Adipocyte (in vitro differentiated cells): ENCODE measurements around the gene PIK3CD.
A peak's percentile ranks its signal among the peaks of the same experiment; 100 is the strongest.
"Not testable (repeated sequence)": the region's sequence is repeated elsewhere in the genome, so short reads cannot be mapped to it uniquely, and the experiment has no call there.

Source experiments
- DNase-seq: peaks from one replicate; pipeline ENCODE4 v3.0.0-alpha.2; 2015; ENCODE audit warnings: low read depth
- H3K27me3 ChIP-seq: replicated peaks from 2 replicates; pipeline ENCODE4 v1.7.0; 2013; ENCODE audit warnings: mild to moderate bottlenecking, low read length, moderate library complexity; ENCODE audit not compliant: control insufficient read depth, insufficient read depth
- H3K36me3 ChIP-seq: 2 replicates; pipeline ENCODE4 v1.7.0; 2013; ENCODE audit warnings: low read length, mild to moderate bottlenecking, moderate library complexity; ENCODE audit not compliant: control insufficient read depth, insufficient read depth, severe bottlenecking
- H3K4me1 ChIP-seq: 2 replicates; pipeline ENCODE4 v1.7.0; 2013; ENCODE audit warnings: mild to moderate bottlenecking, low read length, moderate library complexity; ENCODE audit not compliant: control insufficient read depth, insufficient read depth
- H3K4me3 ChIP-seq: 2 replicates; pipeline ENCODE4 v1.7.0; 2013; ENCODE audit warnings: mild to moderate bottlenecking, low read length, moderate library complexity
- H3K9ac ChIP-seq: 2 replicates; pipeline ENCODE4 v1.7.0; 2013; ENCODE audit warnings: mild to moderate bottlenecking, low read length, moderate library complexity
- H3K9me3 ChIP-seq: 2 replicates; pipeline ENCODE4 v1.7.0; 2013; ENCODE audit warnings: mild to moderate bottlenecking, low read length, moderate library complexity; ENCODE audit not compliant: control insufficient read depth

The PIK3CD gene

DNA sequence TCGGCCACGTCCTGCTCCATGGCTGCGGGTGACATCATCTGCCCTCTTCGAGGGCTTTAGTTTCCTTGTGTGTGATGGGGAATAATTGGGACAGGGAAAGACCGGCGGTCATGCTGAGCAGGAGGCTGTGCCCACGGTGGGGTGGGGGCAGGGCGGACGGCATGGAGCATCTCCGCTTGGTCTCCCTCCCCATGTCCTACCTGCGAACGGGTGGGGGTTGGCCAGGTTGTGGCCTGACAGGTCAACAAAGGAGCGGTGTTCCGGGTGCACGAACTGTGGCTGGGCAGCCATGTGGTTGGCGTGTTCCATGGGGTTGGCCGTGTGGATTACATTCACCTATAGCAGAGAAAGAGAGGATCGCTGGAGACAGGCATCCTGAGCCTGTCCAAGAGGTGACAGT is 80.0 kb downstream of the PIK3CD start:
- Histone ChIP-seq H3K4me1 (no peaks in the 10 kb centered on the region), H3K36me3 (peaks cover 68% of the 10 kb centered on the region), H3K9me3 (no peaks in the 10 kb centered on the region), H3K27me3 (no peaks in the 10 kb centered on the region), H3K4me3 (no peak overlapping the region), H3K9ac (no peak overlapping the region)
- no peak for DNase-seq

DNA sequence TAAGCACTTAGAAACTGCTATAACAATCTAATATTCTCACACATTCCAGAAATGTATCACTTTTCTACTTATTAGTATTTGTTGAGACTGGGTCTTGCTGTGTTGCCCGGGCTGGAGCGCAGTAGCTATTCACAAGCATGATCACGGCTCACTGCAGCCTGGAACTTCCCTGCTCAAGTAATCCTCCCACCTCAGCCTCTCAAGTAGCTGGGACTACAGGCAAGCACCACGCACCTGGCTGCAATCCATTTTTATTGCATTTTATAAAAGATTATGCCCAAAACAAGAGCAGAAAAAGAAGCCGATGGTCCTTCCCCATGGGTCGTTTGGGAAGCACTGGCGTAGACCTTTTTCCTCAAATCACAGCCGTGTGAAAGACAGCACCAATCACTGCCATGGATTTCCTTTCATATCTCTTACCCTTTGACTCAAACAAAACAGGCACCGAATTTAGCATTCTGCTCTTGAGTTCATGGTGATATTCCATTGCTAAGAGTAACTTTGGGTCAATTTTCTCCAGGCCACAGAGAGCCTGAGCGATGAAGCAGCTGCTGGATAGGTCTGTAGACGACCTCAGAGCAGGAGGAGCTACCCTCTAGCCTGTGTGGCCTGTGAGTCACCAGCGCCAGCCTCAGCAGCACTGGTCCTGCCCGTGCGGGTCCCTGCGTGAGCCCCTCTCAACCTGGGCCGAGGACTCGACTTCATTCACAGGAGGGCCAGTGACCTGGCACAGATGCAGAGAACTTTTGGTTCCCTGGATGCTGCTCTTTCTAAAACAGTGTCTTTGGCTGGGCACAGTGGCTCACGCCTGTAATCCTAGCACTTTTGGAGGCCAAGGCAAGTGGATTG is 80.8 kb downstream of the PIK3CD start:
- Histone ChIP-seq H3K36me3 (peaks cover 68% of the 10 kb centered on the region), H3K4me3 (no peak overlapping the region), H3K9ac (no peak overlapping the region), H3K4me1 (no peaks in the 10 kb centered on the region), H3K9me3 (no peaks in the 10 kb centered on the region), H3K27me3 (no peaks in the 10 kb centered on the region)
- DNase-seq = no peak

DNA sequence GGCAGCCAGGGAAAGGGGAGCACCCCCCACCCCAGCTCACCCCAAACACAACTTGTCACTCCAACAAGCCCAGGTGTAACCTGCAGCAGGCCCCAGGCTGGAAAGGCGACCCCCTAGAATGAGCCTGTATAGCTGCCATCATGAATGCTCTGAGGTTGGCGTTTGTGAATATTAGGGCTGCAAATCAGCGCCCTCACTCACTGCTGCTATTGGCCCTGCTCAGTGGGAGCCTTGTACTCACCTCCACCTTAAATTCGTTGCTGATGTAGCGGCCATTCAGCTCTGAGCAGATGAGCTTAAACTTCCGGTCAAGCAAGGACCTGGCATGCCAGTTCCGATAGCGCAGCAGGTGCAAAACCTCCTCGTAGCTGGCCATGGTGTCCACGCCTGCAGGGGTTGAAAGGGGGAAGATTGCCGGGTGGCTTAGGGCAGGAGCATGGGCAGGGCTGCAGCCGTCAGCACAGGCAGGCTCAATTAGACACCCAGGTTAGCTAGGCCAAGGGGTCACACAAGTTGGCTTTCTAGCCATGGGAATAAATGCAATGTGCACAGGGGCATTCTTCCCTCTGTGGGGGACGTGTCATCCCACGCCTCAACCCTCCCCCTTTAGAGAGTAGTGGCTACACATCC is 81.7 kb downstream of the PIK3CD start:
- Histone ChIP-seq H3K27me3 (no peaks in the 10 kb centered on the region), H3K9me3 (no peaks in the 10 kb centered on the region), H3K36me3 (peaks cover 65% of the 10 kb centered on the region), H3K4me1 (no peaks in the 10 kb centered on the region), H3K4me3 (no peak overlapping the region), H3K9ac (no peak overlapping the region)
- DNase-seq = no peak

DNA sequence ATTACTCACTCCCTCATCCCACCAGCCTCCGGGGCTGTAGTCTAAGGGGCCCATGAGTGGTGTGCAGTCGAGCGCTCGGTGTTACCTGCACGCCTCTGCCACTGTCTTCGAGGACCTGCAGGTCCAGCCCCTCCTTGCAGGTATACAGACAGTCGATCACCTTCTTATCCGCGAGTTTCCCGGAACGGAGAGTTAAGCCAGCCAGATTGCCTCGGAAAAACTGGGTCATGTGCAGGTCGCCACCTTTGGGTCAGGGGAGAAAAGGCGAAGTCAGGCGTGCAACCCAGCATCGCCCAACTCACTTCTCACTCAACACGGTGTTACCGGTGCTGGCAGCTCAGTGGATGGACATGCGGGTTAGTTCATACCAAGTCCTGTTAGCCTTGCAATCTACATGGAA is 84.3 kb downstream of the PIK3CD start:
- no peaks in the 10 kb centered on the region for H3K27me3 ChIP-seq
- H3K9me3 ChIP-seq = no peaks in the 10 kb centered on the region
- H3K4me1 ChIP-seq = no peaks in the 10 kb centered on the region
- no peak overlapping the region for H3K4me3 ChIP-seq
- peaks cover 52% of the 10 kb centered on the region for H3K36me3 ChIP-seq
- no peak overlapping the region for H3K9ac ChIP-seq
- DNase-seq = no peak

DNA sequence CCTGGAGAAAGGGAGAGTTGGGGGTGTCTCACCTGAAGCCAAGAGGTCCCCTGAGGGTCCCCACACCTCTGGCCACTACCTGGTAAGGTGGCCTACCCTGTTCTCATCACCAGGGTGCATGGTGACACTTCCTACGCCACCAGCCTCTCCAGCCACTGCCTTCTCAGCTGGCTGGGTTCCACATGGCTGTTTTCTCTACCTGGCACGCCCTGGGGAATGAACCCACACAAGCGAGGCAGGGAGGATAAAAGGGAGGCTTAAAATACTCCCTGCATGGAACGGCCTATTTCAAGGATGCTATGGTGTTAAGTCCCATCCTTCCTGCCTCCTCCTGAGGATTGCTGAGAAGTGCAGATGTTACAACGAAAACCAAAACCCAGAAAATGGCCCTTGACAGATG is 84.7 kb downstream of the PIK3CD start:
- no peak overlapping the region for H3K9ac ChIP-seq
- no peaks in the 10 kb centered on the region for H3K27me3 ChIP-seq
- no peaks in the 10 kb centered on the region for H3K4me1 ChIP-seq
- no peak for DNase-seq
- H3K9me3 ChIP-seq = no peaks in the 10 kb centered on the region
- no peak overlapping the region for H3K4me3 ChIP-seq
- peaks cover 52% of the 10 kb centered on the region for H3K36me3 ChIP-seq

DNA sequence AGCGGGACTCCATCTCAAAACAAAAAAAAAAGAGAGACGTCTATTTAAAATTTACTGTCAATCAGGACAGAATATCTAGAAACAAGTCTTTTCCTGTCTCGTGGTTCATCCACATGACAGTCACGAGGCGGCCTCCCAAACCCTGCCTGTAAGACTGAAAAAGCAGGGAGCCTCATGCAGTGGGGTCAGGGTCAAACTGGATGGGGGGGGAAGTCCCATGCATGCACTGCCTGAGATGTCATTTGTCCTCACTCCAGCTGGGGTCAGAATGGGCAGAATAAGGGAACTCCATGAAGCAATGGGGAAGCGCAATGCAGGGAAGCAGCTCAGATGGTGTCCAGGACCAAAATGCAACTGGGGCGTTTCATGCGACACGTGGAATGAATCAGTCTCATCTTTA is 85.5 kb downstream of the PIK3CD start:
- peaks cover 49% of the 10 kb centered on the region for H3K36me3 ChIP-seq
- DNase-seq = no peak
- no peak overlapping the region for H3K9ac ChIP-seq
- H3K9me3 ChIP-seq = no peaks in the 10 kb centered on the region
- H3K4me1 ChIP-seq = no peaks in the 10 kb centered on the region
- no peaks in the 10 kb centered on the region for H3K27me3 ChIP-seq
- H3K4me3 ChIP-seq = no peak overlapping the region

DNA sequence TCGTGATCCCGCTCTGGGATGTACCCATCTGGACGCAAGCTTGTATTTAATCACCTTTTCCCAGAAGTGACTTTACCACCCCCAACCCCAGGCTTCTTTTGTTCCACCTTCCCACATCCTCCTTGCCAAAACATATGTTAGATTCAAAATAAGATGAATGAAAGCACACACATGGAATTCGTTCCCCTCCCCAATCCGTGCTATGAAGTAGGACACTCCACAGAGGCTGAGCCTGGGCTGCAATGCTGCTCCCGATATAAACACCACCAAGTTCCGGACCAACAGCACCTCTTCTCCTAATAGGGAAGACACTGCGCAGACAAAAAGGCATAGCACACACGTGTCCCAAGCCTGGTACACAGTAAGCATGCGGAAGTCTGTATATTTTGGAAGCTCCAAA is 86.1 kb downstream of the PIK3CD start:
- no peak for DNase-seq
- H3K9ac ChIP-seq = no peak overlapping the region
- H3K4me1 ChIP-seq = no peaks in the 10 kb centered on the region
- no peaks in the 10 kb centered on the region for H3K27me3 ChIP-seq
- peaks cover 43% of the 10 kb centered on the region for H3K36me3 ChIP-seq
- H3K4me3 ChIP-seq = no peak overlapping the region
- no peaks in the 10 kb centered on the region for H3K9me3 ChIP-seq

DNA sequence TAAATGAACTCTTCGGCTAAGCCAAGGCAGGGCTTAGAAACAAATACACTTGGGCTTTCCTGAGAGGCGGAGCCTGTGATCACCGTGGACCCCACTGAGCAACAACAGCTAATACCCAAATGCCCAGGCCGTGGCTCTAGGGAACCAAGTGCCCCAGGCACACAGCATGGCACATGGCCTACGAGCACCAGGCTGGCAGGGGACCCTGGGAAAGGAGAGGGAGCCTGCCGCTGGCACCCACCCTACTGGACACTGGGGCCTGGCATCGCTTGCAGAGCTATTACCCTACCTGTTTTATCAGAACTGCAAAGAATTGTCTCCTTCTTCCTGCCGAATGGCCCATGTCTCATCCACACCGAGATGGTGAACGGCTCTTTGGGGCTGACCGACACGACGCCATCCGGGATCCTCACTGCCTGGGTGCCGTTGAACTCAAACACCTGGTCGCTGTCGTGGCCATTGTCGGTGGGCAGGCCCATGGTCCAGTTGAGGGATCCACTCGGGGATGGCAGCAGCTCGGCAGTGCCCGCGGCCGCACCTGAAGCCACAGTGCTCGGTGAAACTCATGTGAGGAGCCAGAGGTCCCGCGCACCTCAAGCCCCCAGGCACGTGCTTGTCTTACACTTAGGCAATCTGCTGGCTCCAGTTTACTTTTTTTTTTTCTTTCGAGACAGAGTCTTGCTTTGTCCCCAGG is 92.7 kb downstream of the PIK3CD start:
- no peak for DNase-seq
- peaks cover 25% of the 10 kb centered on the region for H3K36me3 ChIP-seq
- H3K4me1 ChIP-seq = peaks cover 10% of the 10 kb centered on the region
- no peak overlapping the region for H3K4me3 ChIP-seq
- H3K27me3 ChIP-seq = no peaks in the 10 kb centered on the region
- no peak overlapping the region for H3K9ac ChIP-seq
- H3K9me3 ChIP-seq = no peaks in the 10 kb centered on the region

DNA sequence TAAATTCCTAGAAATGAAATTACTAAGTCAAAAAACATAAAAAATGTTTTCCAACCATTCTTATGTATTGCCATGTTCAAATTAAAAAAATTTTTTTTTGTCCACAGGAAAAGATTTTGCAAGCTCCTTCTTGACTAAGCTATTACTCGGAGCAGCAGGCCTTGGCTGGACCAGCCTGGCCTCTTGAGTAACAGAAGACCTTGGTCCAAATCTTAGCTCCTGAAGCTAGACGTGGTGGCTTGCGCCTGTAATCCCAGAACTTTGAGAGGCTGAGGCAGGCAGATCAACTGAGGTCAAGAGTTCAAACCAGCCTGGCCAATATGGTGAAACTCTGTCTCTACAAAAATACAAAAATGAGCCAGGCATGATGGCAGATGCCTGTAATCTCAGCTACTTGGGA is 94.7 kb downstream of the PIK3CD start:
- DNase-seq = peak; percentile 15

DNA sequence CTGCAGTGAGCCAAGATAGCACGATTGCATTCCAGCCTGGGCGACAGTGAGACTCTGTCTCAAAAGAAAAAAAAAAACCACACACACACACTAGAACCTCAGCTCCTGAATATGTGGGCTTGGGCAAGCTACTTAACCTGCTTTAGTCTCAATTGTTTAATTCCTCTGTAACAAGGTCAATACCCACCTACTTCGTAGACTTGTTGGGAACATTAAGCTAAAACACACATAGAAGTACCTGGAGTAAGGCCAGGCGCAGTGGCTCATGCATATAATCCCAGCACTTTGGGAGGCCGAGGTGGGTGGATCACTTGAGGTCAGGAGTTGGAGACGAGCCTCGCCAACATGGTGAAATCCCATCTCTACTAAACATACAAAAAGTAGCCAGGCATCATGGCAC is 95.1 kb downstream of the PIK3CD start:
- Histone ChIP-seq H3K27me3 (no peaks in the 10 kb centered on the region), H3K4me1 (peaks cover 10% of the 10 kb centered on the region), H3K9ac (no peak overlapping the region), H3K4me3 (no peak overlapping the region), H3K9me3 (no peaks in the 10 kb centered on the region), H3K36me3 (peaks cover 22% of the 10 kb centered on the region)
- no peak for DNase-seq

More for the DNA sequence above, 94.7 kb downstream of the PIK3CD start:
- H3K4me3 ChIP-seq = no peak overlapping the region
- no peaks in the 10 kb centered on the region for H3K27me3 ChIP-seq
- H3K36me3 ChIP-seq = peaks cover 21% of the 10 kb centered on the region
- no peak overlapping the region for H3K9ac ChIP-seq
- peaks cover 10% of the 10 kb centered on the region for H3K4me1 ChIP-seq
- H3K9me3 ChIP-seq = no peaks in the 10 kb centered on the region

DNA sequence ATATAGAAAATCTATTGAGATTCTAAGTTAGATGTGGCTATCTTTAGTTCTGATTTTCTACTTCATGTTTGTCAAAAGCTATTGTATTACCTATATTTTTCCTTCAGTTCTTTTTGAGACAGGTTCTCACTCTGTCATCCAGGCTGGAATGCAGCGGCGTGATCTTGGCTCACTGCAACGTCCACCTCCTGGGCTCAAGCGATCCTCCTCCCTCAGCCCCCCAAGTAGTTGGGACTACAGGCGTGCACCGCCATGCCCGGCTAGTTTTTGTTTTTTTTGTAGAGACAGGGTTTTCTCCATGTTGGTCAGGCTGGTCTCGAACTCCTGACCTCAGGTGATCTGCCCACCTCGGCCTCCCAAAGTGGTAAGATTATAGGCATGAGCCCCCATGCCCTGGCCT is 96.9 kb downstream of the PIK3CD start:
- Histone ChIP-seq H3K36me3 (peaks cover 19% of the 10 kb centered on the region), H3K4me1 (peaks cover 15% of the 10 kb centered on the region)
- H3K9ac ChIP-seq, DNase-seq, H3K27me3 ChIP-seq, H3K4me3 ChIP-seq, H3K9me3 ChIP-seq: not testable (repeated sequence)
